ENCODE measurements around the gene UBASH3B.
"Not testable (repeated sequence)": the region's sequence is repeated elsewhere in the genome, so short reads cannot be mapped to it uniquely, and the experiment has no call there.

The UBASH3B gene

DNA sequence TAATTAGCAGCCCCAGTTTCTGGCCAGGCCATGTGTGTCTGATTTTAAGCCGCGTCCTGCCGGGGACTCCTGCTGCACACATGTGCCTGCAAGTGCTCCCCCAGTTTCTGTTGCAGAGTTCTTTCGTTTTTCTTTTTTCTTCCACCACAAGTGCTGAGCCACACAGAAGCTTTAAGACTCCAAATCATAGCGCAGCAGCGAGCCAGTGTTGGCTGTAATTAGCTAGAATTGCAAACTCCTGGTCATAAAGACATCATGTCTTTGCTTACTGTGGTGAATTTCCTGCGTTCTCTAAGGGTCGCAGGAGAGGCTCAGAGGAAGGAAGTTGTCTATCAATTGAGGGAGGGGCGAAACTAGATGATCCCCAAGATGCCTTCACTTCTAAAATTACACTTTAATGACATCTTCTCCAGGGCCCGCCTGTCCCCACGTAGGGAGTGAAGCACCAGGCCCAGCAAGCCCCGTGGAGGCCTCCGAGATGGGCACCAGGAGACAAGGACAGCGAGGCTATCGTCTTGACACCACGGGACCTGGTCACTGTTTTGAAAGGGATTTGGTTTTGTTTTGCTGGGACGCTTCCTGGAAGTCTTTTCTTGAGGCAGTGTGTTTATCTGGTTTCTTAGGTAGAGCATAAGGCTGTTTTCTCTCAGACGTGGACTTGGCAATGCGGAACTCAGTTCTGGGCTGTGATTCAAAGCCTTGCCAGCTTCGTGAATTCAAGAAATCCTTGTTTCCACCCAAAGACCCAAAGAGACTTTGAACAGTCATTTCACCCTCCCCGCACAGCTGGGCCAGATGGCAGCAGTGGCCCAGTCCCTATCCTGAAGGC is 71.8 kb downstream of the UBASH3B start:
- Histone ChIP-seq H3K4me2 (ENCODE audit: low read length) (no peak overlapping the region), H3K9ac (no peak overlapping the region), H3K4me3 (ENCODE audit: low read depth, low read length) (no peak overlapping the region), H3K27me3 (ENCODE audit: control insufficient read depth, insufficient read depth, low read length) (no peaks in the 10 kb centered on the region), H3K27ac (peak overlapping the region; percentile 56), H2AFZ (no peak overlapping the region), H3K36me3 (ENCODE audit: control insufficient read depth, insufficient read depth, low read length) (no peaks in the 10 kb centered on the region), H3K4me1 (no peaks in the 10 kb centered on the region), H3K79me2 (no peaks in the 10 kb centered on the region), H3K9me3 (ENCODE audit: control insufficient read depth, low read length) (no peaks in the 10 kb centered on the region)
- TF ChIP-seq CTCF (IDR thresholded peaks at IDR 0.05): no peak

DNA sequence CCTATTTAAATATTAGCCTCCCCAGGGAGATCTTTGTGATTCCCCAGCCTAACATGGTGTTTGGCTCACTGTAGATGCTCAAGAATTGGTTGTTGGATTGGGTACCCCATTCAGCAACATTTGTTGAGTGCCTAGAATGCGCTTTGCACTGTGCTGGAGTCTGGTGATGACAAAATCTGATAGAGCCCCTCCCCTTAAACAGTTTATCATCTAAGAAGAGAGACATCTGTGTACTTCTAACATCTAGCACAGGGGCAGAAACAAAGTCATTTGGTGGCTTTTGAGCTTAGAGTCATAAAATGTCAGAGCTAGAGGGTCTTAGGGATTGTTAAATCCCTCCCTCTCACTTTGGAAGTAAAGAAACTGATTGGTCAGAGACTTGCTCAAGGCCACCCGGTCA is 73.0 kb downstream of the UBASH3B start:
- Histone ChIP-seq H3K9me3 (ENCODE audit: control insufficient read depth, low read length) (no peaks in the 10 kb centered on the region), H3K4me3 (ENCODE audit: low read depth, low read length) (no peak overlapping the region), H3K9ac (no peak overlapping the region), H3K27me3 (ENCODE audit: control insufficient read depth, insufficient read depth, low read length) (no peaks in the 10 kb centered on the region), H3K79me2 (no peaks in the 10 kb centered on the region), H3K27ac (no peak overlapping the region), H3K4me2 (ENCODE audit: low read length) (no peak overlapping the region), H2AFZ (no peak overlapping the region), H3K36me3 (ENCODE audit: control insufficient read depth, insufficient read depth, low read length) (no peaks in the 10 kb centered on the region), H3K4me1 (no peaks in the 10 kb centered on the region)
- no peak for TF ChIP-seq CTCF (IDR thresholded peaks at IDR 0.05)

DNA sequence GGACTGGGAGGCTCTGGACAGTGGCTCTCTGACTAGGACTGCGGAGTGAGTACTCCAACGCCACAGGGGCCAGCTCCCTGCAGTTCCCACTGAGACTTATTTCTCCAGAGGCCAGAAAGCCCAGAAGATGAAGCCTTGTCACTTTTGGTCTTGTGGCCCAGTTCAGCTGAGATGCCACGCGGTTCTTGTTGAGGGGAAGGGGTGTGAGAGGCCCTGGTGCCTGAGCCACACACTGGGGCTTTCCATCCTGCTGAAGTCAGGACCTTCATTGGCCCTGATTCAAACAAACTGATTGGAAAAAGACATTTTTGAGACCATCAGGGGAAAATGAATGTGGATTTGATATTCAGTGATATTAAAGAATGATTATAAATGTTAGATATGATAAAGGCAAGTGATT is 73.6 kb downstream of the UBASH3B start:
- H3K79me2 ChIP-seq: no peaks in the 10 kb centered on the region
- H3K36me3 ChIP-seq (ENCODE audit: control insufficient read depth, insufficient read depth, low read length): no peaks in the 10 kb centered on the region

GRCh38 chr11:122730694-122731093 is 75.2 kb downstream of the UBASH3B start:
- not testable (repeated sequence) for H3K9ac ChIP-seq; H3K9me3 ChIP-seq (ENCODE audit: control insufficient read depth, low read length); H3K27ac ChIP-seq; H3K79me2 ChIP-seq; H3K4me3 ChIP-seq (ENCODE audit: low read depth, low read length); H3K27me3 ChIP-seq (ENCODE audit: control insufficient read depth, insufficient read depth, low read length); H3K36me3 ChIP-seq (ENCODE audit: control insufficient read depth, insufficient read depth, low read length); H2AFZ ChIP-seq; H3K4me1 ChIP-seq; H3K4me2 ChIP-seq (ENCODE audit: low read length)

More for the DNA sequence above, 73.6 kb downstream of the UBASH3B start:
- Histone ChIP-seq H3K4me3 (ENCODE audit: low read depth, low read length) (no peak overlapping the region), H3K9ac (no peak overlapping the region), H3K4me2 (ENCODE audit: low read length) (no peak overlapping the region), H3K27ac (no peak overlapping the region), H3K9me3 (ENCODE audit: control insufficient read depth, low read length) (no peaks in the 10 kb centered on the region), H3K4me1 (no peaks in the 10 kb centered on the region), H2AFZ (no peak overlapping the region), H3K27me3 (ENCODE audit: control insufficient read depth, insufficient read depth, low read length) (no peaks in the 10 kb centered on the region)
- TF ChIP-seq CTCF (IDR thresholded peaks at IDR 0.05): no peak

DNA sequence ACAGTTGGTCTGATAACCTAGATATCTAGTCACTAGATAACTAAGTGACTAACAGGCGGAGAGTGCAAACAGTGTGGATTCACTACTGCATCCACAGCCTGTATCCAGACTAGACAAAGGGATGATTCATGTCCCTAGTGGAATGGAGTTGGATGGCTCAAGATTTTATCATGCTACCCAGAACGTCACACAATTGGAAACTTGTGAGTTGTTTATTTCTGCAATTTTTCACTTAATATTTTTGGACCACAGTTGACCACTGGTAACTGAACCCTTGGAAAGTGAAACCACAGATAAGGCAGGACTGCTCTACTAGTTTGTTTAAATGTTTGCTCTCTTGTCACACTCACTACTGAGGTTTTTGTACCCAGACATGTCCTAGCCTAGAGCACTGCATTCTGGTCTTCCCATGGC is 76.0 kb downstream of the UBASH3B start:
- Histone ChIP-seq H3K4me2 (ENCODE audit: low read length) (no peak overlapping the region), H3K4me1 (no peaks in the 10 kb centered on the region), H3K9ac (no peak overlapping the region), H3K4me3 (ENCODE audit: low read depth, low read length) (no peak overlapping the region), H3K27me3 (ENCODE audit: control insufficient read depth, insufficient read depth, low read length) (no peaks in the 10 kb centered on the region), H3K27ac (no peak overlapping the region), H3K9me3 (ENCODE audit: control insufficient read depth, low read length) (no peaks in the 10 kb centered on the region), H2AFZ (no peak overlapping the region), H3K36me3 (ENCODE audit: control insufficient read depth, insufficient read depth, low read length) (no peaks in the 10 kb centered on the region), H3K79me2 (no peaks in the 10 kb centered on the region)
- TF ChIP-seq CTCF (IDR thresholded peaks at IDR 0.05): no peak

Measured in parathyroid adenoma (tissue), 2 donors.